Activated CD4-positive, alpha-beta T cell treated with anti-CD3 and anti-CD28 coated beads, Interleukin-2, amount 10 ng/mL, durations not matched to agents 7 days and 5 days (primary cell): ENCODE data around the gene CCDC154. TPM values are rescaled to one million over a fixed set of nuclear protein-coding genes. Genes with fewer than 3 reads are reported as not detected.

Experiments
- CTCF ChIA-PET: fragments of 350-600 bp; sonication (Branson Sonifier 250); formaldehyde crosslinking; loops from one replicate; lab custom pipeline; 2021; ENCODE audit warnings: antibody characterized with exemption; lab: Charles Lee
- POLR2A ChIA-PET: fragments of 350-600 bp; sonication (Branson Sonifier 250); formaldehyde crosslinking; loops from one replicate; lab custom pipeline; 2021; ENCODE audit warnings: antibody characterized with exemption; lab: Charles Lee
- DNase-seq: peaks from one replicate; pipeline ENCODE4 v3.0.0-alpha.2; 2020
- H3K27ac Mint-ChIP-seq: one replicate; pipeline ENCODE4 v1.8.0; 2021; ENCODE audit warnings: mild to moderate bottlenecking, moderate library complexity, mixed read lengths
- H3K27me3 Mint-ChIP-seq: one replicate; pipeline ENCODE4 v1.8.0; 2021; ENCODE audit warnings: mixed read lengths
- H3K36me3 Mint-ChIP-seq: one replicate; pipeline ENCODE4 v1.8.0; 2021; ENCODE audit warnings: low read depth, mixed read lengths
- H3K4me1 Mint-ChIP-seq: one replicate; pipeline ENCODE4 v1.8.0; 2021; ENCODE audit warnings: mixed read lengths
- H3K4me3 Mint-ChIP-seq: one replicate; pipeline ENCODE4 v1.8.0; 2021; ENCODE audit warnings: mild to moderate bottlenecking, moderate library complexity, mixed read lengths
- H3K9me3 Mint-ChIP-seq: one replicate; pipeline ENCODE4 v1.8.0; 2021; ENCODE audit warnings: mixed read lengths
- total RNA-seq, 2 experiments: library from RNA; stranded (reverse); gene quantifications; one replicate each; pipeline ENCODE4 v1.2.3, GENCODE V29; 2021

CCDC154 gene
- total RNA-seq, result 1 to 10 TPM; 1.9 to 2.7 TPM

GRCh38 chr16:1443980-1444729 lies at the start of gene CCDC154:
Gene CCDC154, minus strand, starts transcription at chr16:1444556. Its CDS starts 234 bp downstream, at chr16:1444322.
- H3K4me1 Mint-ChIP-seq, result no peaks in the 10 kb centered on the region
- H3K9me3 Mint-ChIP-seq, result no peaks in the 10 kb centered on the region
- ChIA-PET CTCF (interaction anchor here (0.8 kb wide), 1 partner anchor 15 kb away, joined by 3 read pairs; no protein-coding TSS in a partner anchor), POLR2A (no interaction called here)
- H3K4me3 Mint-ChIP-seq, result no peak within 1 kb of the TSS
- no peaks in the 10 kb centered on the region for H3K27me3 Mint-ChIP-seq
- no peak for DNase-seq
- no peak within 1 kb of the TSS for H3K27ac Mint-ChIP-seq
- no peaks in the 10 kb centered on the region for H3K36me3 Mint-ChIP-seq

- POLR2A ChIA-PET, result no interaction called here
- H3K9me3 Mint-ChIP-seq, result no peaks in the 10 kb centered on the region
- H3K4me3 Mint-ChIP-seq, result peak overlapping the region; percentile 93
- peaks cover 2% of the 10 kb centered on the region for H3K36me3 Mint-ChIP-seq
- H3K4me1 Mint-ChIP-seq, result peaks cover 12% of the 10 kb centered on the region
- no peaks in the 10 kb centered on the region for H3K27me3 Mint-ChIP-seq
- H3K27ac Mint-ChIP-seq, result peak overlapping the region; percentile 99
- DNase-seq, result no peak
- CTCF ChIA-PET, result interaction anchor here (1.6 kb wide), 1 partner anchor 212 kb away, joined by 5 read pairs; the partner anchor contains the start of gene MAPK8IP3
Measured at GRCh38 chr16:1493746-1494094, 49.4 kb upstream of the CCDC154 start.

- Mint-ChIP-seq H3K4me1 (peaks cover 12% of the 10 kb centered on the region), H3K27ac (peak within 1 kb of the TSS; percentile 99), H3K9me3 (no peaks in the 10 kb centered on the region), H3K36me3 (peaks cover under 1% of the 10 kb centered on the region), H3K4me3 (peak within 1 kb of the TSS; percentile 93), H3K27me3 (no peaks in the 10 kb centered on the region)
- ChIA-PET CTCF (interaction anchor here (1.6 to 1.9 kb wide), 2 partner anchors 12 to 213 kb away, joined by 4 to 5 read pairs; partner anchors contain the start of gene MAPK8IP3), POLR2A (interaction anchor here (0.6 kb wide), 1 partner anchor 184 kb away, joined by 4 read pairs; no protein-coding TSS in a partner anchor)
- peak; percentile 87 for DNase-seq
Measured at GRCh38 chr16:1492923-1493745, 48.8 kb upstream of the CCDC154 start, which contains the start of gene TELO2. Gene TELO2, plus strand, starts transcription at chr16:1493360. Its CDS starts 922 bp downstream, at chr16:1494282.

- no peaks in the 10 kb centered on the region for H3K27me3 Mint-ChIP-seq
- H3K4me1 Mint-ChIP-seq, result peaks cover 12% of the 10 kb centered on the region
- H3K9me3 Mint-ChIP-seq, result no peaks in the 10 kb centered on the region
- CTCF ChIA-PET, result interaction anchor here (1.6 to 1.9 kb wide), 2 partner anchors 11 to 214 kb away, joined by 4 to 5 read pairs; partner anchors contain the start of gene MAPK8IP3
- H3K27ac Mint-ChIP-seq, result peak overlapping the region; percentile 99
- no peaks in the 10 kb centered on the region for H3K36me3 Mint-ChIP-seq
- POLR2A ChIA-PET, result no interaction called here
- H3K4me3 Mint-ChIP-seq, result peak overlapping the region; percentile 93
- no peak for DNase-seq
Measured at GRCh38 chr16:1492082-1492922, 47.9 kb upstream of the CCDC154 start.

GRCh38 chr16:1491327-1491726 lies 47.0 kb upstream of the CCDC154 start:
- peaks cover 12% of the 10 kb centered on the region for H3K4me1 Mint-ChIP-seq
- no peaks in the 10 kb centered on the region for H3K36me3 Mint-ChIP-seq
- no peak overlapping the region for H3K4me3 Mint-ChIP-seq
- no peak overlapping the region for H3K27ac Mint-ChIP-seq
- ChIA-PET POLR2A (no interaction called here), CTCF (no interaction called here)
- H3K9me3 Mint-ChIP-seq, result no peaks in the 10 kb centered on the region
- H3K27me3 Mint-ChIP-seq, result no peaks in the 10 kb centered on the region
- DNase-seq, result no peak

GRCh38 chr16:1489077-1489476 lies 44.7 kb upstream of the CCDC154 start:
- no peaks in the 10 kb centered on the region for H3K27me3 Mint-ChIP-seq
- no peak for DNase-seq
- H3K36me3 Mint-ChIP-seq, result no peaks in the 10 kb centered on the region
- H3K4me3 Mint-ChIP-seq, result no peak overlapping the region
- ChIA-PET CTCF (no interaction called here), POLR2A (no interaction called here)
- peaks cover 12% of the 10 kb centered on the region for H3K4me1 Mint-ChIP-seq
- no peaks in the 10 kb centered on the region for H3K9me3 Mint-ChIP-seq
- H3K27ac Mint-ChIP-seq, result no peak overlapping the region

- Mint-ChIP-seq H3K9me3 (no peaks in the 10 kb centered on the region), H3K4me3 (no peak within 1 kb of the TSS), H3K4me1 (peaks cover 10% of the 10 kb centered on the region), H3K36me3 (no peaks in the 10 kb centered on the region), H3K27me3 (no peaks in the 10 kb centered on the region), H3K27ac (no peak within 1 kb of the TSS)
- CTCF ChIA-PET, result interaction anchor here (1.2 kb wide), 1 partner anchor 18 kb away, joined by 4 read pairs; no protein-coding TSS in a partner anchor
- POLR2A ChIA-PET, result no interaction called here
- no peak for DNase-seq
Measured at GRCh38 chr16:1488619-1489018, 44.3 kb upstream of the CCDC154 start, which contains the start of gene PTX4. Gene PTX4, minus strand, starts transcription at chr16:1488944. Its CDS starts 35 bp downstream, at chr16:1488909.

GRCh38 chr16:1488054-1488601 lies 43.8 kb upstream of the CCDC154 start:
- no peaks in the 10 kb centered on the region for H3K27me3 Mint-ChIP-seq
- peaks cover 10% of the 10 kb centered on the region for H3K4me1 Mint-ChIP-seq
- ChIA-PET CTCF (interaction anchor here (1.2 kb wide), 2 partner anchors 14 to 18 kb away, joined by 3 to 4 read pairs; no protein-coding TSS in a partner anchor), POLR2A (no interaction called here)
- no peaks in the 10 kb centered on the region for H3K9me3 Mint-ChIP-seq
- DNase-seq, result no peak
- no peak overlapping the region for H3K27ac Mint-ChIP-seq
- H3K4me3 Mint-ChIP-seq, result no peak overlapping the region
- H3K36me3 Mint-ChIP-seq, result no peaks in the 10 kb centered on the region

GRCh38 chr16:1487395-1488053 lies 43.2 kb upstream of the CCDC154 start:
- no peak for DNase-seq
- peaks cover 6% of the 10 kb centered on the region for H3K4me1 Mint-ChIP-seq
- H3K27me3 Mint-ChIP-seq, result no peaks in the 10 kb centered on the region
- no peaks in the 10 kb centered on the region for H3K9me3 Mint-ChIP-seq
- no peak overlapping the region for H3K27ac Mint-ChIP-seq
- no peak overlapping the region for H3K4me3 Mint-ChIP-seq
- ChIA-PET CTCF (interaction anchor here (1.0 to 1.2 kb wide), 3 partner anchors 12 to 17 kb away, joined by 3 to 4 read pairs (median 3); no protein-coding TSS in a partner anchor), POLR2A (no interaction called here)
- no peaks in the 10 kb centered on the region for H3K36me3 Mint-ChIP-seq

GRCh38 chr16:1486551-1487390 lies 42.4 kb upstream of the CCDC154 start:
- Mint-ChIP-seq H3K36me3 (no peaks in the 10 kb centered on the region), H3K4me3 (no peak overlapping the region), H3K27ac (no peak overlapping the region), H3K9me3 (no peaks in the 10 kb centered on the region), H3K4me1 (no peaks in the 10 kb centered on the region), H3K27me3 (no peaks in the 10 kb centered on the region)
- CTCF ChIA-PET, result interaction anchor here (1.0 to 1.2 kb wide), 2 partner anchors 11 to 15 kb away, joined by 3 read pairs; no protein-coding TSS in a partner anchor
- POLR2A ChIA-PET, result no interaction called here
- DNase-seq, result no peak
